Thoracic aorta (tissue), 2 donors: ENCODE results near the gene PTCD2. TPM values are rescaled to one million over a fixed set of nuclear protein-coding genes. Genes with fewer than 3 reads are reported as not detected.

Experiments
- ATAC-seq: fragments of 150-250 bp; one replicate; pipeline ENCODE4 v1.8.0; 2017; ENCODE audit warnings: low read depth; ENCODE audit not compliant: insufficient number of reproducible peaks, low FRiP score
- DNase-seq: peaks from one replicate; pipeline ENCODE4 v3.0.0-alpha.2; 2020; ENCODE audit warnings: low spot score
- H3K27ac ChIP-seq, 2 donors: fragments of 200-600 bp; sonication (generic); 1 replicate in 1 of 2; 2 replicates in 1 of 2; pipeline ENCODE4 v1.5.1; 2016; ENCODE audit warnings: mild to moderate bottlenecking in 2 of 2, moderate library complexity in 2 of 2
- H3K27me3 ChIP-seq: fragments of 200-600 bp; sonication (generic); replicated peaks from 2 replicates; pipeline ENCODE4 v1.6.0; 2016; ENCODE audit warnings: mild to moderate bottlenecking; ENCODE audit not compliant: insufficient read depth
- H3K36me3 ChIP-seq: fragments of 200-600 bp; sonication (generic); one replicate; pipeline ENCODE4 v1.5.1; 2016
- H3K4me1 ChIP-seq, 2 donors: fragments of 200-600 bp; sonication (generic); 1 replicate in 1 of 2; 2 replicates in 1 of 2; pipeline versions ENCODE4 v1.5.1 to v1.6.0; 2016; ENCODE audit warnings: low read depth in 2 of 2, mild to moderate bottlenecking in 1 of 2; ENCODE audit not compliant: control insufficient read depth in 1 of 2
- H3K4me3 ChIP-seq: fragments of 200-600 bp; sonication (generic); 2 replicates; pipeline ENCODE4 v1.5.1; 2016; ENCODE audit warnings: mild to moderate bottlenecking
- H3K9me3 ChIP-seq: fragments of 200-600 bp; sonication (generic); 2 replicates; pipeline ENCODE4 v1.5.1; 2016
- CTCF ChIP-seq: fragments of 200-600 bp; sonication (generic); IDR thresholded peaks from one replicate; pipeline ENCODE4 v1.5.1; 2019; ENCODE audit warnings: antibody characterized with exemption
- total RNA-seq, 2 donors: library from RNA; depleted of rRNA; stranded (reverse); fragments of >200 nt; gene quantifications; one replicate each; pipeline versions ENCODE4 v1.1.0 to v1.2.3, GENCODE V29; 2016

PTCD2 gene
- total RNA-seq, 2 donors from 2014 or later: 2.8 to 5.3 TPM

GRCh38 chr5:72369711-72370110 is 49.5 kb downstream of the PTCD2 start:
- no peaks in the 10 kb centered on the region for H3K36me3 ChIP-seq
- H3K27ac ChIP-seq: peak overlapping the region; percentile 6 to 64
- no peak for TF ChIP-seq CTCF
- peaks cover 19 to 41% of the 10 kb centered on the region in 2 donors for H3K4me1 ChIP-seq
- no peaks in the 10 kb centered on the region for H3K9me3 ChIP-seq
- no peaks in the 10 kb centered on the region for H3K27me3 ChIP-seq
- DNase-seq: no peak
- ATAC-seq: no peak
- no peak overlapping the region for H3K4me3 ChIP-seq

GRCh38 chr5:72372331-72372730 is 52.2 kb downstream of the PTCD2 start:
- Histone ChIP-seq H3K4me3 (no peak overlapping the region), H3K36me3 (no peaks in the 10 kb centered on the region), H3K4me1 (peaks cover 12 to 29% of the 10 kb centered on the region in 2 donors), H3K27ac (no peak overlapping the region), H3K27me3 (no peaks in the 10 kb centered on the region), H3K9me3 (no peaks in the 10 kb centered on the region)
- TF ChIP-seq CTCF: no peak
- ATAC-seq (no peak), DNase-seq (no peak)

- no peak overlapping the region for H3K27ac ChIP-seq
- no peak for TF ChIP-seq CTCF
- no peak for DNase-seq
- peaks cover 15 to 31% of the 10 kb centered on the region in 2 donors for H3K4me1 ChIP-seq
- H3K36me3 ChIP-seq: no peaks in the 10 kb centered on the region
- H3K9me3 ChIP-seq: no peaks in the 10 kb centered on the region
- H3K4me3 ChIP-seq: no peak overlapping the region
- no peak for ATAC-seq
- no peaks in the 10 kb centered on the region for H3K27me3 ChIP-seq
These were observed 52.8 kb downstream of the PTCD2 start for GRCh38 chr5:72372923-72373322.

GRCh38 chr5:72374844-72375243 is 54.7 kb downstream of the PTCD2 start:
- Histone ChIP-seq H3K4me3 (no peak overlapping the region), H3K9me3 (no peaks in the 10 kb centered on the region), H3K36me3 (no peaks in the 10 kb centered on the region), H3K27ac (no peak overlapping the region), H3K27me3 (no peaks in the 10 kb centered on the region), H3K4me1 (peaks cover 15 to 32% of the 10 kb centered on the region in 2 donors)
- DNase-seq (no peak), ATAC-seq (no peak)
- no peak for TF ChIP-seq CTCF

GRCh38 chr5:72376381-72376780 is 56.2 kb downstream of the PTCD2 start:
- no peak for DNase-seq

More at GRCh38 chr5:72376381-72376780, 56.2 kb downstream of the PTCD2 start:
- no peaks in the 10 kb centered on the region for H3K9me3 ChIP-seq
- ATAC-seq: no peak
- H3K27ac ChIP-seq: no peak overlapping the region
- TF ChIP-seq CTCF: no peak
- H3K27me3 ChIP-seq: no peaks in the 10 kb centered on the region
- H3K4me1 ChIP-seq: peaks cover 16 to 35% of the 10 kb centered on the region in 2 donors
- H3K36me3 ChIP-seq: no peaks in the 10 kb centered on the region
- H3K4me3 ChIP-seq: no peak overlapping the region
